Nucleus accumbens (tissue), 56 donors: Measurements from ENCODE around the gene BTN1A1.

Experiments
- DNase-seq, 56 donors: peaks; one replicate each; lab custom pipeline; 2025; lab: John Stamatoyannopoulos, UW

BTN1A1 gene

GRCh38 chr6:26555505-26556262 lies 55.6 kb downstream of the BTN1A1 start:
- DNase-seq, result no peak

- peak in 23 of 56 donors; percentile 2 to 60 (median 15) for DNase-seq
Measured at GRCh38 chr6:26556263-26557070, 56.4 kb downstream of the BTN1A1 start.
